Measurements from ENCODE around the gene PFKFB4. TPM values are rescaled to one million over a fixed set of nuclear protein-coding genes. Genes with fewer than 3 reads are reported as not detected.
"Not testable (repeated sequence)": the region's sequence is repeated elsewhere in the genome, so short reads cannot be mapped to it uniquely, and the experiment has no call there.

Gene PFKFB4
- total and polyA plus RNA-seq, 12 donors, result 0.40 to 7.7 (median 1.2) TPM

DNA sequence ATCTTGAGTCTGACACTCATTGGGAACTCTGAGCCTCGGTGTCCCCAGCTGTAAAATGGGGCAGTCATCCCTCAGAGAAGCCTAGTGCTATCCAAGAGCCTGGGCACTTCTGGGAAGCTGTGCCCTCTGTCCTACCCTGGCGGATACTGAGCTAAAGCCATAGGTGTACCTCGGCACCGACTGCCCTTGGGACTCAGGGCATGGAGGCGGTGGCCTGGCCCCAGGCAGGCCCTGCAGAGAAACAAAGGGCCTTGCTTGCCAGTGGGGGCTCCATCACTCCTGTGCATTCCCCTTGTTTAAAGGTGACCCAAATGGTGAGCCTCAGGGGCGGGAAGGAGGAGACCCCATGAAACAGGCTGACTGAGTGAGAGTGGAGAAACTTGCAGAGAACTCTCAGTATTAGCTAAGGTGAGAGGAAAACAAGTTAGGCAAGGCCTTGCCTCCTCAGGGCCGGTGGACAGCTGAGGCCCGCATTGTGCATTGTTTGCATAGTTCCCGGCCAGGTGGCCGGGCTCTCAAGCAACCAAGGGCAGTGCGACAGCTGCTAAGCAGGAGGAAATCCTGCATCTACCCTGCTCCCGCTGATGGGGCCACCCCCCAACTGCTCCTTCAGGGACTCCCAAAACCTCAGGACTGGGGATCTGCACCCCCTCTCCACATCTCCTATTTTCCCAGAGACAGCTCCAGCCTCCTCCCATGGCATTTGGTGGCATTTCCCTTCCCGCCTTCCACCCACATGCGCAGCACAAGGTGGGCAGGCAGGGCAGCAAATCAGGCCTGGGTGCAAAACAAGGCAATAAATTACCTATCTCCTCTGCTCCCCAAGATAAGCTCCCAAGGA lies 4.3 kb downstream of the PFKFB4 start:
- TF ChIP-seq, protein P1, sequence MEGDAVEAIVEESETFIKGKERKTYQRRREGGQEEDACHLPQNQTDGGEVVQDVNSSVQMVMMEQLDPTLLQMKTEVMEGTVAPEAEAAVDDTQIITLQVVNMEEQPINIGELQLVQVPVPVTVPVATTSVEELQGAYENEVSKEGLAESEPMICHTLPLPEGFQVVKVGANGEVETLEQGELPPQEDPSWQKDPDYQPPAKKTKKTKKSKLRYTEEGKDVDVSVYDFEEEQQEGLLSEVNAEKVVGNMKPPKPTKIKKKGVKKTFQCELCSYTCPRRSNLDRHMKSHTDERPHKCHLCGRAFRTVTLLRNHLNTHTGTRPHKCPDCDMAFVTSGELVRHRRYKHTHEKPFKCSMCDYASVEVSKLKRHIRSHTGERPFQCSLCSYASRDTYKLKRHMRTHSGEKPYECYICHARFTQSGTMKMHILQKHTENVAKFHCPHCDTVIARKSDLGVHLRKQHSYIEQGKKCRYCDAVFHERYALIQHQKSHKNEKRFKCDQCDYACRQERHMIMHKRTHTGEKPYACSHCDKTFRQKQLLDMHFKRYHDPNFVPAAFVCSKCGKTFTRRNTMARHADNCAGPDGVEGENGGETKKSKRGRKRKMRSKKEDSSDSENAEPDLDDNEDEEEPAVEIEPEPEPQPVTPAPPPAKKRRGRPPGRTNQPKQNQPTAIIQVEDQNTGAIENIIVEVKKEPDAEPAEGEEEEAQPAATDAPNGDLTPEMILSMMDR (IDR thresholded peaks at IDR 0.05), result no peak
- DNase-seq (no peak), ATAC-seq (no peak)
- no peaks in the 10 kb centered on the region for H3K27me3 ChIP-seq
- H3K9me3 ChIP-seq, result no peaks in the 10 kb centered on the region
- 83 to 85% methylated on average over 14 of the region's 14 CpGs for WGBS, 2 donors
- peaks cover 0 to 55% (median 7%) of the 10 kb centered on the region in 9 donors for H3K4me1 ChIP-seq
- peaks cover 0 to 10% (median 0%) of the 10 kb centered on the region in 9 donors for H3K36me3 ChIP-seq
- intact Hi-C loops (cut with DNase I), result loop anchor here in 5 of 10 donors (5.0 to 10.0 kb wide), 2 partner anchors 150 to 278 kb away; no protein-coding TSS in a partner anchor
- H3K4me3 ChIP-seq, result no peak overlapping the region
- H3K27ac ChIP-seq, result peak overlapping the region in 1 of 10 donors; percentile 73

DNA sequence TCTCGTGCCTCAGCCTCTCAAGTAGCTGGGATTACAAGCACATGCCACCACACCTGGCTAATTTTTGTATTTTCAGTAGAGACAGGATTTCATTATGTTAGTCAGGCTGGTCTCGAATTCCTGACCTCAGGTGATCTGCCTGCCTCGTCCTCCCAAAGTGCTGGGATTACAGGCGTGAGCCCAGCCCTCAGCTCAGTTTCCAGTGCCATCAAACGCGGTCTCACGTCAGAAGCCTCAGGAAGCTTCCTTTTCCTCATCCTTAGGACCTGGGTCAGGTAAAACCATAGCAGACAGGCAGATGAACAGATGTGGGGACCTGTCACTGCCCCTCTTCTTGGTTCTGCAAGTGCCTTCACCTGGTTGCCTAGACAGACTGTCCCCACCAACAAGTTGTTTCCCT lies 5.0 kb downstream of the PFKFB4 start:
- not testable (repeated sequence) for DNase-seq, H3K4me3 ChIP-seq, H3K9me3 ChIP-seq, H3K27me3 ChIP-seq, H3K27ac ChIP-seq, ATAC-seq
- intact Hi-C loops (cut with DNase I), result loop anchor here in 5 of 10 donors (5.0 to 10.0 kb wide), 2 partner anchors 149 to 277 kb away; no protein-coding TSS in a partner anchor
- 91 to 95% methylated on average over 7 of the region's 7 CpGs for WGBS, 2 donors
- H3K4me1 ChIP-seq, result peaks cover 0 to 51% (median 5%) of the 10 kb centered on the region in 9 donors
- H3K36me3 ChIP-seq, result peaks cover 0 to 16% (median 0%) of the 10 kb centered on the region in 9 donors

DNA sequence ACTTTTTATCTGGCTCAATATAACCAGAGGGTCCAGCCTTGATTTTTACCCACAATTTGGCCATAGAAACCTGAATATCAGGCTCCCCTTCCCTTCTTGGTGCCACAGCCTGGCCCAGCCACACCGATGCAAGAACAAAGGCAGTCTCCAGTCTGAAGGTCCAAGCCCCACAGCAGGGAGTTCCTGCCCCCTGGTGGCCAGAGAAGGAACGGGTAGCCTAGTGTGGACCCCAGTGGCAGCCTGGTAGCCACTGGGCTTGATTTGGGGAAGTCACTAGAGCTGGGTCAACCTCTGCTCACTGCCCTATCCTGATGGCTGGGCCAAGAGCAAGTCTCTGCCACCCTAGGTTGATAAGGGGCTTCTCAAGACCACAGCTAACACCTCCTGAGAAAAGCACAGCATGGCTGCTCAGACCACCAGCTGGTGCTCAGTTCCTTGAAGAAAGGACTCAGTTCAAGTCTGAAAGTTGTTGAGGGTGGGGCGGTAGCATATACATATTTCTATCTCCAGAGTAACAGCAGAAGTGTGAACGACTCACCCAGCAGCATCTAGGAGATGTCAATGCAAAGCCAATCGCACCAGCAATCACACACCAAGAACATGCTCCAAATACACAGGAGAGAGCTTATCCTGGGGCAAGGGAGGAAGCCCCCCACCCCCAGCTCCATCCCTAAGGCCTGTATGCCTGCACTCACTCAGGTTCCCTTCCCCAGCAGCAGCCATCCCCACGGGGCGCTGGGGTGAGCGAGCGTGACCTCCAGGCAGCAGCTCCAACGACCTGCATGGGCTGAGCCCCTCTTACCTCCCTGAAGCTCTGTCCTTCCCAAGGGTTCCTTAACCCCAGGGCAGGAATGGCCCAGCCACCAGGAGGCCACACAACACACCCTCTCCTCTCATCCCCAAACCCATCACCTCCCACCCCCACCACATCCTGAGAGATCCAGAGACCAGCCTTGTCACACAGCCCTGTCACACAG lies 7.6 kb downstream of the PFKFB4 start:
- TF ChIP-seq, protein P1 (IDR thresholded peaks at IDR 0.05), result peak; percentile 92 to 98 (median 95)
- Histone ChIP-seq H3K27me3 (no peaks in the 10 kb centered on the region), H3K9me3 (no peaks in the 10 kb centered on the region), H3K4me3 (no peak overlapping the region), H3K4me1 (peaks cover 0 to 38% (median 5%) of the 10 kb centered on the region in 9 donors), H3K36me3 (peaks cover 0 to 23% (median 0%) of the 10 kb centered on the region in 9 donors), H3K27ac (no peak overlapping the region)
- intact Hi-C loops (cut with DNase I), result loop anchor here (1.0 to 10.0 kb wide), 8 partner anchors 47 to 274 kb away; partner anchors contain the start of gene SHISA5 (in 1 of the 10)
- WGBS, 2 donors, result 65 to 66% methylated on average over 10 of the region's 10 CpGs
- DNase-seq (peak; percentile 86 to 87), ATAC-seq (peak; percentile 83 to 97 (median 94))

DNA sequence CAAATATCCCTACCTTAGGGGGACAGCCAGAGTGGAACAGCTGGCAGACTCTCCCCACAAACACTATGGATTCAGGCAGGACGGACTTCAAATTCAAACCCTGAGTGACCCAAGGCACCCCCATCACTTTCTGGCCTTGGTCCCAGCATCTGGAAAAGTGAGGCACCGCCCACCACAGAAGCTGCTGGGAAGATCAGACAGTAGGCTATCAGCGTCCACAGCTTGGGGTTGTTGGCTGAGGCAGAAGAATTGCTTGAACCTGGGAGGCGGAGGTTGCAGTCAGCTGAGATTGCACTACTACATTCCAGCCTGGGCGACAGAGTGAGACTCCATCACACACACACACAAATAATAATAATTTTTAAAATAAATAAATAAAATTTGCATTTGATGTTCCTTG lies 8.5 kb downstream of the PFKFB4 start:
- intact Hi-C loops (cut with DNase I), result loop anchor here (1.0 to 10.0 kb wide), 8 partner anchors 46 to 273 kb away; partner anchors contain the start of gene SHISA5 (in 1 of the 10)
- Histone ChIP-seq H3K27me3 (no peaks in the 10 kb centered on the region), H3K4me1 (peaks cover 0 to 39% (median 10%) of the 10 kb centered on the region in 9 donors), H3K4me3 (no peak overlapping the region), H3K9me3 (no peaks in the 10 kb centered on the region), H3K27ac (no peak overlapping the region), H3K36me3 (peaks cover 0 to 23% (median 0%) of the 10 kb centered on the region in 9 donors)
- DNase-seq (no peak), ATAC-seq (no peak)
- TF ChIP-seq, protein P1 (IDR thresholded peaks at IDR 0.05), result no peak
- WGBS, 2 donors, result 75% methylated on average over 5 of the region's 5 CpGs

Measured in heart right ventricle (tissue), 16 donors.